Activated CD8-positive, alpha-beta T cell treated with anti-CD3 and anti-CD28 coated beads for 36 hours (primary cell): ENCODE results near the gene BRF1. TPM values are rescaled to one million over a fixed set of nuclear protein-coding genes. Genes with fewer than 3 reads are reported as not detected.

Experiments
- ATAC-seq: fragments of 200-7000 bp; cut with Tn5 transposase; one replicate; pipeline ENCODE4 v1.10.0; 2021; ENCODE audit warnings: mild to moderate bottlenecking, moderate library complexity
- CTCF ChIA-PET: fragments of 350-600 bp; sonication (Branson Sonifier 250); formaldehyde crosslinking; loops from one replicate; lab custom pipeline; 2021; ENCODE audit warnings: antibody characterized with exemption; lab: Charles Lee
- POLR2A ChIA-PET: fragments of 350-600 bp; sonication (Branson Sonifier 250); formaldehyde crosslinking; loops from one replicate; lab custom pipeline; 2021; ENCODE audit warnings: antibody characterized with exemption; lab: Charles Lee
- DNase-seq: peaks from one replicate; pipeline ENCODE4 v3.0.0-alpha.2; 2020
- H3K27ac Mint-ChIP-seq: one replicate; pipeline ENCODE4 v1.8.0; 2021; ENCODE audit warnings: mild to moderate bottlenecking, mixed read lengths
- H3K27me3 Mint-ChIP-seq: one replicate; pipeline ENCODE4 v1.8.0; 2021; ENCODE audit warnings: mixed read lengths
- H3K36me3 Mint-ChIP-seq: one replicate; pipeline ENCODE4 v1.8.0; 2021; ENCODE audit warnings: low read depth, mixed read lengths
- H3K4me1 Mint-ChIP-seq: one replicate; pipeline ENCODE4 v1.8.0; 2021; ENCODE audit warnings: low read depth, mixed read lengths
- H3K4me3 Mint-ChIP-seq: one replicate; pipeline ENCODE4 v1.8.0; 2021; ENCODE audit warnings: mild to moderate bottlenecking, moderate library complexity, mixed read lengths
- H3K9me3 Mint-ChIP-seq: one replicate; pipeline ENCODE4 v1.8.0; 2021; ENCODE audit warnings: mixed read lengths
- intact Hi-C: fragments of 100-400 bp; cut with micrococcal nuclease; formaldehyde crosslinking; loops from one replicate; pipeline ENCODE4 v1.10.0; 2022
- total RNA-seq, 2 experiments: library from RNA; stranded (reverse); gene quantifications; one replicate each; pipeline ENCODE4 v1.2.3, GENCODE V29; 2021
- TF ChIP-seq, protein P1 (sequence below): fragments of 200-600 bp; IDR thresholded peaks from one replicate; pipeline ENCODE4 v1.8.0; 2022; ENCODE audit warnings: antibody characterized with exemption, mild to moderate bottlenecking

Gene BRF1
- total RNA-seq, 2 experiments from 2014 or later = 25.3 to 26.6 TPM

GRCh38 chr14:105256292-105256960 is 44.4 kb downstream of the BRF1 start:
- POLR2A ChIA-PET = no interaction called here
- TF ChIP-seq, protein P1, sequence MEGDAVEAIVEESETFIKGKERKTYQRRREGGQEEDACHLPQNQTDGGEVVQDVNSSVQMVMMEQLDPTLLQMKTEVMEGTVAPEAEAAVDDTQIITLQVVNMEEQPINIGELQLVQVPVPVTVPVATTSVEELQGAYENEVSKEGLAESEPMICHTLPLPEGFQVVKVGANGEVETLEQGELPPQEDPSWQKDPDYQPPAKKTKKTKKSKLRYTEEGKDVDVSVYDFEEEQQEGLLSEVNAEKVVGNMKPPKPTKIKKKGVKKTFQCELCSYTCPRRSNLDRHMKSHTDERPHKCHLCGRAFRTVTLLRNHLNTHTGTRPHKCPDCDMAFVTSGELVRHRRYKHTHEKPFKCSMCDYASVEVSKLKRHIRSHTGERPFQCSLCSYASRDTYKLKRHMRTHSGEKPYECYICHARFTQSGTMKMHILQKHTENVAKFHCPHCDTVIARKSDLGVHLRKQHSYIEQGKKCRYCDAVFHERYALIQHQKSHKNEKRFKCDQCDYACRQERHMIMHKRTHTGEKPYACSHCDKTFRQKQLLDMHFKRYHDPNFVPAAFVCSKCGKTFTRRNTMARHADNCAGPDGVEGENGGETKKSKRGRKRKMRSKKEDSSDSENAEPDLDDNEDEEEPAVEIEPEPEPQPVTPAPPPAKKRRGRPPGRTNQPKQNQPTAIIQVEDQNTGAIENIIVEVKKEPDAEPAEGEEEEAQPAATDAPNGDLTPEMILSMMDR = no peak
- Mint-ChIP-seq H3K27ac (no peak overlapping the region), H3K4me1 (no peaks in the 10 kb centered on the region), H3K36me3 (no peaks in the 10 kb centered on the region), H3K27me3 (no peaks in the 10 kb centered on the region), H3K9me3 (no peaks in the 10 kb centered on the region), H3K4me3 (no peak overlapping the region)
- intact Hi-C loops = no loop called here
- DNase-seq = no peak
- no peak for ATAC-seq
- CTCF ChIA-PET = interaction anchor here (0.7 kb wide), 1 partner anchor 166 kb away, joined by 3 read pairs; no protein-coding TSS in a partner anchor

DNA sequence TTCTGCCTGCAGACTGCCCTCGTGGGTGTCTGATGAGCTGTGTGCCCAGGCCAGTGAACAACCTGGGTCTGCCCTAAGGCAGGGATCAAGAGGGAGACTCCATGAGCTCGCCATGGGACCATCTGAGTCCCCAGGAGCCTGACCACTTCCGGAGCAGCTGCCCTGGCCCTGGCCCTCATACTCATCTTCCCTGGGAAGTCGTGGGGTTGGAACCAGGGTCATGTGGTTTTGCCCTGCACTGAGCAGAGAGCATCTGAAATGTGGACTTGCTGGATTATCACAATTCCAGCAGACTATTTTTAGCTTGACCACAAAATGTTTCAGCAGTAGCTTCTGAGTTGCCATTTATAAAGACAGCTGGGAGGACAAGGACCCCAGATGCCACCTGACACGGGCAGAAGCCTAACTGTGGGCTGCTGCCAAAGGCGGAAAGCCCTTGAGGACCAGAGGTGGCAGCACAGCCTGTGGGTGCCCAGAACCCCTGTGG is 45.7 kb downstream of the BRF1 start:
- TF ChIP-seq, protein P1 = no peak
- DNase-seq (no peak), ATAC-seq (no peak)
- ChIA-PET POLR2A (no interaction called here), CTCF (no interaction called here)
- intact Hi-C loops = no loop called here
- Mint-ChIP-seq H3K4me3 (no peak overlapping the region), H3K27ac (no peak overlapping the region), H3K4me1 (no peaks in the 10 kb centered on the region), H3K27me3 (no peaks in the 10 kb centered on the region), H3K9me3 (no peaks in the 10 kb centered on the region), H3K36me3 (no peaks in the 10 kb centered on the region)

GRCh38 chr14:105253329-105253682 is 47.5 kb downstream of the BRF1 start:
- ChIA-PET POLR2A (interaction anchor here (0.5 kb wide), 1 partner anchor 626 kb away, joined by 4 read pairs; no protein-coding TSS in a partner anchor), CTCF (no interaction called here)
- Mint-ChIP-seq H3K4me3 (no peak overlapping the region), H3K36me3 (no peaks in the 10 kb centered on the region), H3K9me3 (no peaks in the 10 kb centered on the region), H3K27ac (no peak overlapping the region), H3K4me1 (no peaks in the 10 kb centered on the region), H3K27me3 (no peaks in the 10 kb centered on the region)
- intact Hi-C loops = no loop called here
- ATAC-seq = no peak
- no peak for DNase-seq
- TF ChIP-seq, protein P1 = no peak

DNA sequence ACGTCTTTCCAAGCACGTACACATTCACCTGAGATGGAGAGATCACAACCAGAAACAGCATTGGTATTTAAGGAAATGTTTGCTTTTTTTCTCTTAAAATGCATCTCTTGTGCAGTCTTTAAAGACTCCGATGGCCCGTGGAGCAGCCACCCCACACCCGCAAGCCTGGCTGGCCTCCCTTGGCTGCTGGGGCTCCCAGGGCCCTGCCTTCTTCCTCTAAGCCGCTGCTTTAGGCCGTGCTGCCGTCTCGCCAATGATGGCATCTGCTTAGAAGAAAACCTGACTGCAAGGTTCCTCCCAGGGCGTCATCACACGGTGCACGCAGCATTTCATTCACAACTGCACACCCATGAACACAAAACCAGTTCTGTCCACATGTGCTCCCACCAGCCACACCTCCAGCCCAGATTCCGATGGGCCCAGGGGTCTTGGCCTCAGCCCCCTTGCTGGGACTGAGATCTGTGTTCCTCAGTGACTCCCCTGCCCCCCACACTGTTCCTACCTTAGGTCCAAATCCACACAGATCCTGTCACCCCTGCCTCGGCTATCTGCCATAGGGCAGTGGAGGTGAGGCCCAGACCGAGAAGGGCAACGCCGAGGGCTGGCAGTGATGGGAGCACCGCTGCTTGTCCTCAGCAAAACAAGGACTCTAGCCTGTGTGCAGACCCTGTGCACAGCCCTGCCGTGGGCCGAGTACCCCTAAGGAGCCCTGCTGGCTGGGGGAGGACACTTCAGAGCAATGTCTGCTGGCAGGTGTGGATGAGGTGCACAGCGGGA is 48.1 kb downstream of the BRF1 start:
- CTCF ChIA-PET = no interaction called here
- H3K4me3 Mint-ChIP-seq = no peak overlapping the region
- no peak for ATAC-seq
- H3K27ac Mint-ChIP-seq = no peak overlapping the region
- H3K9me3 Mint-ChIP-seq = no peaks in the 10 kb centered on the region
- POLR2A ChIA-PET = interaction anchor here (0.5 to 0.6 kb wide), 2 partner anchors 14 to 627 kb away, joined by 3 to 4 read pairs; no protein-coding TSS in a partner anchor
- no peaks in the 10 kb centered on the region for H3K27me3 Mint-ChIP-seq
- H3K4me1 Mint-ChIP-seq = peaks cover 3% of the 10 kb centered on the region
- H3K36me3 Mint-ChIP-seq = no peaks in the 10 kb centered on the region
- intact Hi-C loops = no loop called here
- no peak for DNase-seq
- TF ChIP-seq, protein P1 = no peak

GRCh38 chr14:105251920-105252319 is 48.9 kb downstream of the BRF1 start:
- no peaks in the 10 kb centered on the region for H3K27me3 Mint-ChIP-seq
- no peak for ATAC-seq
- intact Hi-C loops = no loop called here
- H3K27ac Mint-ChIP-seq = no peak overlapping the region
- peaks cover 6% of the 10 kb centered on the region for H3K36me3 Mint-ChIP-seq
- no peak overlapping the region for H3K4me3 Mint-ChIP-seq
- no peak for DNase-seq
- peaks cover 9% of the 10 kb centered on the region for H3K4me1 Mint-ChIP-seq
- ChIA-PET POLR2A (no interaction called here), CTCF (no interaction called here)
- no peaks in the 10 kb centered on the region for H3K9me3 Mint-ChIP-seq
- TF ChIP-seq, protein P1 = no peak
